HEK293T (cell line): ENCODE data around the gene GJD3.

Source experiments
- CTCF ChIA-PET: fragments of 350-600 bp; formaldehyde crosslinking; extraction: SDS; loops from one replicate; lab custom pipeline; 2021; ENCODE audit warnings: antibody characterized with exemption, inconsistent platforms; lab: Yijun Ruan, JAX
- POLR2A ChIA-PET: fragments of 350-600 bp; formaldehyde crosslinking; extraction: SDS; loops from one replicate; lab custom pipeline; 2020; ENCODE audit warnings: antibody characterized with exemption, inconsistent platforms; lab: Yijun Ruan, JAX
- DNase-seq: peaks from one replicate; pipeline ENCODE4 v3.0.0; 2012; ENCODE audit warnings: mixed read lengths; ENCODE audit errors: extremely low spot score
- ARNT ChIP-seq: fragments of 450-650 bp; IDR thresholded peaks from 2 replicates; pipeline ENCODE4 v1.6.1; 2017; ENCODE audit warnings: mild to moderate bottlenecking
- BHLHE40 ChIP-seq: fragments of 450-650 bp; IDR thresholded peaks from 2 replicates; pipeline ENCODE4 v1.6.1; 2016; ENCODE audit warnings: mild to moderate bottlenecking, moderate library complexity, borderline replicate concordance
- CTBP1 ChIP-seq: fragments of 450-650 bp; IDR thresholded peaks from 2 replicates; pipeline ENCODE4 v1.6.1; 2016; ENCODE audit warnings: borderline replicate concordance
- ELF4 ChIP-seq: fragments of 450-650 bp; IDR thresholded peaks from 2 replicates; pipeline ENCODE4 v1.6.1; 2017; ENCODE audit warnings: antibody characterized with exemption
- FOXA1 ChIP-seq: fragments of 450-650 bp; IDR thresholded peaks from 2 replicates; pipeline ENCODE4 v1.6.1; 2016; ENCODE audit warnings: mild to moderate bottlenecking
- FOXK2 ChIP-seq: fragments of 450-650 bp; IDR thresholded peaks from 2 replicates; pipeline ENCODE4 v1.6.1; 2016; ENCODE audit warnings: mild to moderate bottlenecking
- FOXM1 ChIP-seq: fragments of 450-650 bp; IDR thresholded peaks from 2 replicates; pipeline ENCODE4 v1.6.1; 2017; ENCODE audit warnings: mild to moderate bottlenecking, borderline replicate concordance
- HDGF ChIP-seq: fragments of 450-650 bp; IDR thresholded peaks from 2 replicates; pipeline ENCODE4 v1.6.1; 2017; ENCODE audit warnings: antibody characterized with exemption, borderline replicate concordance
- L3MBTL2 ChIP-seq: fragments of 450-650 bp; conservative IDR thresholded peaks from 2 replicates; pipeline ENCODE4 v1.6.1; 2016; ENCODE audit warnings: mild to moderate bottlenecking
- LEF1 ChIP-seq: fragments of 450-650 bp; IDR thresholded peaks from 2 replicates; pipeline ENCODE4 v1.6.1; 2017; ENCODE audit warnings: mild to moderate bottlenecking, borderline replicate concordance
- NFRKB ChIP-seq: fragments of 450-650 bp; IDR thresholded peaks from 2 replicates; pipeline ENCODE4 v1.6.1; 2016; ENCODE audit warnings: mild to moderate bottlenecking, moderate library complexity
- PKNOX1 ChIP-seq: fragments of 450-650 bp; IDR thresholded peaks from 2 replicates; pipeline ENCODE4 v1.6.1; 2016
- SP1 ChIP-seq: fragments of 450-650 bp; IDR thresholded peaks from 2 replicates; pipeline ENCODE4 v1.6.1; 2017
- SUZ12 ChIP-seq: fragments of 450-650 bp; IDR thresholded peaks from 2 replicates; pipeline ENCODE4 v1.6.1; 2016; ENCODE audit warnings: mild to moderate bottlenecking
- TARDBP ChIP-seq: fragments of 450-650 bp; IDR thresholded peaks from 2 replicates; pipeline ENCODE4 v1.6.1; 2016
- ZNF384 ChIP-seq: fragments of 450-650 bp; IDR thresholded peaks from 2 replicates; pipeline ENCODE4 v1.6.1; 2016

The GJD3 gene

GRCh38 chr17:40338941-40339649, 25.4 kb downstream of the GJD3 start:
- ChIA-PET CTCF (interaction anchor here (0.9 kb wide), 1 partner anchor 22 kb away, joined by 3 read pairs; no protein-coding TSS in a partner anchor), POLR2A (no interaction called here)
- no peak for DNase-seq
- no peak for TF ChIP-seq TARDBP
- no peak for TF ChIP-seq ARNT
- no peak for TF ChIP-seq FOXA1
- TF ChIP-seq LEF1 = no peak

GRCh38 chr17:40338058-40338457, 26.5 kb downstream of the GJD3 start:
- POLR2A ChIA-PET = no interaction called here
- DNase-seq = no peak
- CTCF ChIA-PET = no interaction called here
- TF ChIP-seq TARDBP = no peak
- no peak for TF ChIP-seq SP1
- no peak for TF ChIP-seq PKNOX1
- TF ChIP-seq BHLHE40 = no peak
- TF ChIP-seq CTBP1 = no peak
- TF ChIP-seq FOXA1 = no peak
- TF ChIP-seq FOXK2 = no peak
- no peak for TF ChIP-seq ELF4
- TF ChIP-seq LEF1 = no peak

- ChIA-PET CTCF (no interaction called here), POLR2A (no interaction called here)
- no peak for DNase-seq
- no peak for TF ChIP-seq FOXM1
- no peak for TF ChIP-seq FOXK2
- TF ChIP-seq TARDBP = no peak
- TF ChIP-seq BHLHE40 = no peak
- TF ChIP-seq ARNT = no peak
- TF ChIP-seq ZNF384 = no peak
- TF ChIP-seq CTBP1 = no peak
- no peak for TF ChIP-seq ELF4
- TF ChIP-seq LEF1 = no peak
- no peak for TF ChIP-seq HDGF
- no peak for TF ChIP-seq FOXA1
- no peak for TF ChIP-seq NFRKB
- TF ChIP-seq PKNOX1 = no peak
- no peak for TF ChIP-seq SUZ12
Measured at GRCh38 chr17:40337351-40337750, 27.2 kb downstream of the GJD3 start.

GRCh38 chr17:40335620-40336019, 28.9 kb downstream of the GJD3 start:
- CTCF ChIA-PET = interaction anchor here (0.6 kb wide), 1 partner anchor 27 kb away, joined by 3 read pairs; no protein-coding TSS in a partner anchor
- TF ChIP-seq ELF4 = no peak
- TF ChIP-seq FOXA1 = no peak
- TF ChIP-seq L3MBTL2 = no peak
- TF ChIP-seq LEF1 = no peak
- POLR2A ChIA-PET = interaction anchor here (1.2 to 1.3 kb wide), 2 partner anchors 28 to 32 kb away, joined by 3 to 4 read pairs; no protein-coding TSS in a partner anchor
- DNase-seq = no peak

GRCh38 chr17:40333781-40334448, 30.6 kb downstream of the GJD3 start:
- no peak for DNase-seq
- TF ChIP-seq ELF4 (no peak), L3MBTL2 (no peak), HDGF (no peak), TARDBP (no peak)
- ChIA-PET POLR2A (interaction anchor here (0.7 to 1.3 kb wide), 3 partner anchors 15 to 84 kb away, joined by 3 read pairs; partner anchors contain the start of gene TOP2A), CTCF (interaction anchor here (1.5 kb wide), 1 partner anchor 15 kb away, joined by 3 read pairs; no protein-coding TSS in a partner anchor)

GRCh38 chr17:40331743-40332641, 32.5 kb downstream of the GJD3 start:
- no peak for TF ChIP-seq NFRKB
- no peak for TF ChIP-seq ELF4
- TF ChIP-seq FOXK2 = no peak
- TF ChIP-seq ARNT = no peak
- TF ChIP-seq LEF1 = no peak
- no peak for TF ChIP-seq HDGF
- no peak for TF ChIP-seq PKNOX1
- no peak for TF ChIP-seq SP1
- no peak for TF ChIP-seq TARDBP
- TF ChIP-seq ZNF384 = no peak
- TF ChIP-seq CTBP1 = no peak
- no peak for TF ChIP-seq L3MBTL2
- DNase-seq = no peak
- CTCF ChIA-PET = interaction anchor here (0.6 kb wide), 1 partner anchor 29 kb away, joined by 3 read pairs; no protein-coding TSS in a partner anchor
- POLR2A ChIA-PET = interaction anchor here (0.6 kb wide), 1 partner anchor 33 kb away, joined by 3 read pairs; no protein-coding TSS in a partner anchor
